HEK293T (cell line): ENCODE results near the gene ATP8A2.

Source experiments
- CTCF ChIA-PET: fragments of 350-600 bp; formaldehyde crosslinking; extraction: SDS; loops from one replicate; lab custom pipeline; 2021; ENCODE audit warnings: antibody characterized with exemption, inconsistent platforms; lab: Yijun Ruan, JAX
- POLR2A ChIA-PET: fragments of 350-600 bp; formaldehyde crosslinking; extraction: SDS; loops from one replicate; lab custom pipeline; 2020; ENCODE audit warnings: antibody characterized with exemption, inconsistent platforms; lab: Yijun Ruan, JAX
- DNase-seq: peaks from one replicate; pipeline ENCODE4 v3.0.0; 2012; ENCODE audit warnings: mixed read lengths; ENCODE audit errors: extremely low spot score
- ARNT ChIP-seq: fragments of 450-650 bp; IDR thresholded peaks from 2 replicates; pipeline ENCODE4 v1.6.1; 2017; ENCODE audit warnings: mild to moderate bottlenecking
- BHLHE40 ChIP-seq: fragments of 450-650 bp; IDR thresholded peaks from 2 replicates; pipeline ENCODE4 v1.6.1; 2016; ENCODE audit warnings: mild to moderate bottlenecking, moderate library complexity, borderline replicate concordance
- CTBP1 ChIP-seq: fragments of 450-650 bp; IDR thresholded peaks from 2 replicates; pipeline ENCODE4 v1.6.1; 2016; ENCODE audit warnings: borderline replicate concordance
- ELF4 ChIP-seq: fragments of 450-650 bp; IDR thresholded peaks from 2 replicates; pipeline ENCODE4 v1.6.1; 2017; ENCODE audit warnings: antibody characterized with exemption
- FOXA1 ChIP-seq: fragments of 450-650 bp; IDR thresholded peaks from 2 replicates; pipeline ENCODE4 v1.6.1; 2016; ENCODE audit warnings: mild to moderate bottlenecking
- FOXK2 ChIP-seq: fragments of 450-650 bp; IDR thresholded peaks from 2 replicates; pipeline ENCODE4 v1.6.1; 2016; ENCODE audit warnings: mild to moderate bottlenecking
- FOXM1 ChIP-seq: fragments of 450-650 bp; IDR thresholded peaks from 2 replicates; pipeline ENCODE4 v1.6.1; 2017; ENCODE audit warnings: mild to moderate bottlenecking, borderline replicate concordance
- HDGF ChIP-seq: fragments of 450-650 bp; IDR thresholded peaks from 2 replicates; pipeline ENCODE4 v1.6.1; 2017; ENCODE audit warnings: antibody characterized with exemption, borderline replicate concordance
- L3MBTL2 ChIP-seq: fragments of 450-650 bp; conservative IDR thresholded peaks from 2 replicates; pipeline ENCODE4 v1.6.1; 2016; ENCODE audit warnings: mild to moderate bottlenecking
- LEF1 ChIP-seq: fragments of 450-650 bp; IDR thresholded peaks from 2 replicates; pipeline ENCODE4 v1.6.1; 2017; ENCODE audit warnings: mild to moderate bottlenecking, borderline replicate concordance
- NFRKB ChIP-seq: fragments of 450-650 bp; IDR thresholded peaks from 2 replicates; pipeline ENCODE4 v1.6.1; 2016; ENCODE audit warnings: mild to moderate bottlenecking, moderate library complexity
- SP1 ChIP-seq: fragments of 450-650 bp; IDR thresholded peaks from 2 replicates; pipeline ENCODE4 v1.6.1; 2017
- SUZ12 ChIP-seq: fragments of 450-650 bp; IDR thresholded peaks from 2 replicates; pipeline ENCODE4 v1.6.1; 2016; ENCODE audit warnings: mild to moderate bottlenecking
- TARDBP ChIP-seq: fragments of 450-650 bp; IDR thresholded peaks from 2 replicates; pipeline ENCODE4 v1.6.1; 2016
- ZNF384 ChIP-seq: fragments of 450-650 bp; IDR thresholded peaks from 2 replicates; pipeline ENCODE4 v1.6.1; 2016
- TF ChIP-seq, protein P1 (sequence below): fragments of 450-650 bp; IDR thresholded peaks from 2 replicates; pipeline ENCODE4 v1.6.1; 2016

ATP8A2 gene

DNA sequence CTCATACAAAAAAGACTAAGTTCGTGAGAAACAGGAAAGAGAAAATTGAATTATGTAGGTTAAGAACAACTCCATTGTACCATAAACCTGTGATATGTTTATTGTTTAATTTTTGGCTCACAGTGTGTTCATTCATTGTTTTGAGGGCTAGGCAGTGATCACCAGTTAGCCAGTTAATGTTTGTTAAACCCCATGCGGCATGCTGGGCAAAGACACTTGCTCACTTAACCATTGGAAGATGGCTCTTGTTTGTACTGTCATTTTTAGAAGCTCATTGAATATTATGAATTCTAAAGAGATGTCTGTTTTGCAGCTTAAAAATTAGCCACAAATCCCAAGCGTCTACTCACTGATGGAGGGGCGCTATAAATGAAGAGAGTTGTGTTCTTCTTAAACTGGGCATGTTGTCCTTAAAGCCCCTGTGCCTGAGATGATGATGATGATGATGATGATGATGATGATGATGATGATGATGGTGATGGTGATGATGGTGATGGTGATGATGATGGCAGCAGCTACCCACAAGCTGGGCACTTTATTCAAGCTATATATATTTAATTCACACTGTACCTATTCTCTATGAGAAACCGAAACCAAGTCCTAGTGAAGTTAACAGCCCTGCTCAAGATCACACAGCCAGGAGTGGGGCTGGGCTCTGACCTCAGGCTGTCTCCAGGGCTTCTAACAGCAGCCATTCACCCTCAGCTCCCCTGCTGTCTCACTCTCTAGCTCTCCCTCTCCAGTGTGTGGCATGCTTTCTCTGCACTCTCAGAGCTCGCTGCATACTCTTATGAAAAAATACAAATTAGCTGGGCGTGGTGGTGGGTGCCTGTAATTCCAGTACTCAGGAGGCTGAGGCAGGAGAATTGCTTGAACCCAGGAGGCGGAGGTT is 510.9 kb downstream of the ATP8A2 start:
- CTCF ChIA-PET = no interaction called here
- TF ChIP-seq ELF4 (no peak), HDGF (no peak), SP1 (no peak)
- POLR2A ChIA-PET = interaction anchor here (0.6 kb wide), 1 partner anchor 140 kb away, joined by 3 read pairs; no protein-coding TSS in a partner anchor
- DNase-seq = no peak

DNA sequence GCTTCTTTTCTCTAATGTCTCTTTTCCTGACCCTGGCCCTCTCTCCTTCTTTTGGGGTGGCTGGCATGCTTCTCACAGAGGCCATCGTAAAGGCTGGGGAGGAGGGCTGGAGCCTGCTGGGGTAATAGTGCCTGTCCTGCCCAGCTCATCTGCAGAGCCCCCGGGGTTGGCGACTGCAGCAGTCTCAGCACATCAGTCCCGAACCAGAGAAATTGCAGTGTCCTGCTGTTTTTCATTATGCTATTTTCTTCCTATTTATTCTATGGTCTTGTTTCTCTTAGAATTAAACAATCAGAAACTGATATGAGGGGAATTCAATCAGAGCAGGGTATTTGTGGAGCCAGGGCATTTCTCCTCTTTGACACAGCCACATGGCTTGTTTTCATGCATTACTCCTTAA is 513.6 kb downstream of the ATP8A2 start:
- DNase-seq = no peak
- POLR2A ChIA-PET = no interaction called here
- CTCF ChIA-PET = no interaction called here
- TF ChIP-seq CTBP1 (no peak), HDGF (no peak), TARDBP (no peak), ZNF384 (no peak), ARNT (no peak)

DNA sequence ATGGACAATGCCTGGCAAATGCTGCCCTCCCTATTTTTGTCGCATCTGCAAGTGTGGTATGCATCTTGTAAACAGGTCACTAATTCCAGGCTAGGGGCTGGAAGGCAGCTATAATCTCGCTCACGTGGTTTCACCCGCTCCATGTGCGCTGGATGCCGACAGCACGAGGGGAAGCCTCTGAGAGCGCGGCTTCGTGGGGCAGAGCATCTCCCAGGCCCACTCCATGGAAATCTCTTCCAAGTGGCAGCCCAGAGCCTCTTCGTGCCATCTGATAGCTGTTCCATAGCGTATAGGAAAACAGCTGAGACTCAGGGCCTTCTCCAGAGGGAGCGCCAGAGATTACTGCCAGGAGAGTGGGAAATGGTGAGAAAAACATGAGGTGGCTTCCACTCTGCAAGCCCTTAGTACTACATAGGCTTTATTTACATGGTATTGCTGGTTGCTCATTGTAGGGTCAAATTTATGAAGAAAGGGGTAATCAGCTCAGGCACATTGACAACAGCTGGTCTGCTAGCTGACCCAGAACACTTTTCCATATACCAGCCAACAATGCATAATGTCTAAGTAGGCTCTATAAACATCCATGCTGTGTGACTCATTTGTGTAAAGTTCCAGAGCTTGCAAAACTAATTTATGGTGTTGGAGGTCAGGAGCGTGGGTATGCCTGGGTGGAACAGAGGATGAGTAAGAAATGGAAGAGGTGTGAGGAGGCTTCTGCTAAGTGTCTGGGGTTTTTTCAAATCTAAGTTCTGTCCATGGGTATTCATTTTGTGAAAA is 514.9 kb downstream of the ATP8A2 start:
- ChIA-PET CTCF (interaction anchor here (0.7 kb wide), 1 partner anchor 20 kb away, joined by 3 read pairs; no protein-coding TSS in a partner anchor), POLR2A (no interaction called here)
- DNase-seq = no peak
- TF ChIP-seq BHLHE40 = no peak
- TF ChIP-seq SUZ12 = no peak
- no peak for TF ChIP-seq ZNF384
- no peak for TF ChIP-seq FOXK2
- TF ChIP-seq, protein P1, sequence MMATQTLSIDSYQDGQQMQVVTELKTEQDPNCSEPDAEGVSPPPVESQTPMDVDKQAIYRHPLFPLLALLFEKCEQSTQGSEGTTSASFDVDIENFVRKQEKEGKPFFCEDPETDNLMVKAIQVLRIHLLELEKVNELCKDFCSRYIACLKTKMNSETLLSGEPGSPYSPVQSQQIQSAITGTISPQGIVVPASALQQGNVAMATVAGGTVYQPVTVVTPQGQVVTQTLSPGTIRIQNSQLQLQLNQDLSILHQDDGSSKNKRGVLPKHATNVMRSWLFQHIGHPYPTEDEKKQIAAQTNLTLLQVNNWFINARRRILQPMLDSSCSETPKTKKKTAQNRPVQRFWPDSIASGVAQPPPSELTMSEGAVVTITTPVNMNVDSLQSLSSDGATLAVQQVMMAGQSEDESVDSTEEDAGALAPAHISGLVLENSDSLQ = no peak
- no peak for TF ChIP-seq ARNT
- no peak for TF ChIP-seq CTBP1

DNA sequence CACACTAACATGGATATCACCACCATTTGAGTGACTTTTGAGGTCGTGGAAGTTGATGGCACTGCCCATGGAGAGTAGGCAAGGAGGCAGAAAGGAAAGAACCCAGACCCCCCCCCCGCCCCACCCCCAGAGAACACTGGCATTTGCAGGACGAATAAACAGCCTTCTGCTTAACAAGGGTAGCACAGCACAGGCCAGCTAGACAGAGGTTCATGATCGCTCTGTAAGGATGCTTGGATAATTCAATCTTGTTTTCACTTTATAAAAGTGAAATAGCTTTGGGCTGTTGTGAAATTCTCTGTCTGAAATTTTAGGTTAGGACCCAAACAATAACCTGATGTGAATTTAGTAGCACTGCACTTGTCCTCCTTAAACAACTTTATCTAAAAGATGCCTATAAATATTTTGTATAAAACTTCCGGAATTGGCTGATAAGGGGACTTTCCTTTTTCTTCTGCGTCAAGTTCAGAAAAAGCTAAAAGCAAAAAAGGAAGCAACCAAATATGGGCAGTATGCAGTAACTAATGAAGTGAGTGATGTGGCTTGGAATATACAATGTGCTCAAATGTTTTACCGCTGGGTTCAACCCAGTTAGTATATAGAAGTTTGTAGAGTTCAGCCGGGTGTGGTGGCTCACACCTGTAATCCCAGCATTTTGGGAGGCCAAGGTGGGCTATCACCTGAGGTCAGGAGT is 516.3 kb downstream of the ATP8A2 start:
- TF ChIP-seq FOXK2 (no peak), ZNF384 (no peak), CTBP1 (no peak), L3MBTL2 (no peak), ELF4 (no peak), SUZ12 (no peak), HDGF (no peak), ARNT (no peak), LEF1 (no peak), FOXM1 (no peak), TARDBP (no peak), SP1 (no peak), BHLHE40 (no peak), FOXA1 (no peak), NFRKB (no peak)
- TF ChIP-seq, protein P1 = no peak
- ChIA-PET POLR2A (interaction anchor here (0.6 kb wide), 1 partner anchor 716 kb away, joined by 3 read pairs; no protein-coding TSS in a partner anchor), CTCF (no interaction called here)
- DNase-seq = no peak

DNA sequence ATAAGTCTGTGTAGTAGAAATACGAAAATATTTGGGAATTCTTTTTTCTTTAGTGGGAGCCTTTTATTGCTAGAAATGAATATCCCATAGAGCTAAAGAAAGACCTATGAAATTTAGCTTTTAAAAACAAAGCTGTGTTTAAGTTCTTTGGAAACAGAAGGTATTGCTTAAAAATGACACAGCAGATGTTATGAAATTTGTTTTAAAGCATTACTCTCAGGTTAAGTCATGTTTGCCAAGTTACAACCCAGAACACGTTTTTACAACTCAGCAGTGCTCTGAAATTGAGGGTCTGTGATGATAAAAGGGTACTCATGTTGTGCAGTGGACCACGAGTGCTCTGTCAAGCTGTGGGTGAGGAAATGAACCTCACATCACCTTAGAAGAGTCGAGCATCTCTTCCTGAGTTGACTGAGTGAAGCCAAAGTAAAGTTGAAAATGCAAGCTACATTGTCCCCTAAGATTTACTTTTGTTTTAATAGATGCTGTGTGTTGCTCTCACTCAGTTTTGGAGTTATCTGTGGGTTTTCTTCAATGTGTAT is 519.0 kb downstream of the ATP8A2 start:
- TF ChIP-seq SUZ12 (no peak), ARNT (no peak), NFRKB (no peak), TARDBP (no peak), ZNF384 (no peak), HDGF (no peak), FOXK2 (no peak), BHLHE40 (no peak), ELF4 (no peak)
- ChIA-PET CTCF (no interaction called here), POLR2A (no interaction called here)
- DNase-seq = no peak

DNA sequence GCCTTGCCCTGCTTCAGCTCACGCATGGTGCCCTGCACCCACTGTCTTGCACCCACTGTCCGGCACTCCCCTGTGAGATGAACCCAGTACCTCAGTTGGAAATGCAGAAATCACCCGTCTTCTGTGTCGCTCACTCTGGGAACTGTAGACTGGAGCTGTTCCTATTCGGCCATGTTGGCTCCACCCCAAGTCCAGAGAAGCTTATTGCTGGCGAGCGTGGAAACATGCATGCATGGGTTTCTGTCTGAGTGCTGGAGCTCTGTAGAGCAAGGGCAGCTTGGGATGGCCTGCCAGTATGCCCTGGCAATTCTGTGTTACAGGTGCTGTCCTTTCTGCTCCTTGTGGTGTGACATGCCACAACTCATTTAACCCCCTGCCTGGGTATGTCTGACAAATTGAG is 527.2 kb downstream of the ATP8A2 start:
- CTCF ChIA-PET = no interaction called here
- no peak for TF ChIP-seq SUZ12
- TF ChIP-seq CTBP1 = no peak
- TF ChIP-seq NFRKB = no peak
- TF ChIP-seq FOXM1 = no peak
- TF ChIP-seq ARNT = no peak
- TF ChIP-seq FOXA1 = no peak
- TF ChIP-seq, protein P1 = no peak
- no peak for TF ChIP-seq BHLHE40
- TF ChIP-seq SP1 = no peak
- TF ChIP-seq L3MBTL2 = no peak
- TF ChIP-seq HDGF = no peak
- POLR2A ChIA-PET = no interaction called here
- no peak for DNase-seq
